K562 (cell line): ENCODE data around the gene SCARF2. TPM values are rescaled to one million over a fixed set of nuclear protein-coding genes. Genes with fewer than 3 reads are reported as not detected.

ENCODE experiments used
- BCLAF1 ChIP-seq, 2 experiments: fragments of 450-650 bp in 1 of 2; IDR thresholded peaks; 2 replicates each; pipeline ENCODE4 v1.6.1; 2011 to 2017; ENCODE audit warnings: low read depth in 2 of 2, antibody characterized with exemption in 1 of 2, borderline replicate concordance in 1 of 2, low read length in 1 of 2, mild to moderate bottlenecking in 1 of 2, mixed read lengths in 1 of 2; ENCODE audit not compliant: control insufficient read depth in 1 of 2
- CBX3 ChIP-seq, 2 experiments: IDR thresholded peaks; 1 replicate in 1 of 2; 2 replicates in 1 of 2; pipeline ENCODE4 v1.6.1; 2012; ENCODE audit warnings: inconsistent platforms in 2 of 2, low read length in 2 of 2, borderline replicate concordance in 1 of 2, control low read depth in 1 of 2
- CEBPG ChIP-seq, 3 experiments: fragments of 200-800 bp in 1 of 3; sonication (Bioruptor generic) in 1 of 3; sonication (generic) in 1 of 3; formaldehyde crosslinking in 1 of 3; IDR thresholded peaks in 2 of 3; conservative IDR thresholded peaks in 1 of 3; 2 replicates each; pipeline versions ENCODE4 v1.6.1 to v1.8.0; 2016 to 2022; ENCODE audit warnings: missing compliant biosample characterization in 2 of 3, missing genetic modification characterization in 2 of 3, mild to moderate bottlenecking in 1 of 3, missing genetic modification reagents in 1 of 3
- CHD4 ChIP-seq: fragments of 200-600 bp; sonication (generic); IDR thresholded peaks from 3 replicates; pipeline ENCODE4 v1.6.1; 2012; ENCODE audit warnings: low read depth, mild to moderate bottlenecking, mixed read lengths, low read length, inconsistent platforms; ENCODE audit not compliant: insufficient read depth, insufficient replicate concordance, poor library complexity, severe bottlenecking
- FIP1L1 ChIP-seq: fragments of 200-400 bp; formaldehyde crosslinking; IDR thresholded peaks from 2 replicates; pipeline ENCODE4 v1.6.1; 2018; ENCODE audit warnings: mild to moderate bottlenecking, low read depth, low read length; ENCODE audit not compliant: poor library complexity, severe bottlenecking
- NR4A1 ChIP-seq, 2 experiments: fragments of 250-450 bp in 1 of 2; fragments of 450-650 bp in 1 of 2; sonication (Bioruptor Pico) in 1 of 2; IDR thresholded peaks; 2 replicates each; pipeline versions ENCODE4 v1.4.0 to v1.6.1; 2016 to 2020; ENCODE audit warnings: mild to moderate bottlenecking in 2 of 2, missing compliant biosample characterization in 1 of 2, missing genetic modification characterization in 1 of 2, moderate library complexity in 1 of 2
- PHF20 ChIP-seq: fragments of 450-650 bp; IDR thresholded peaks from 2 replicates; pipeline ENCODE4 v1.6.1; 2018; ENCODE audit not compliant: partially characterized antibody
- PML ChIP-seq: IDR thresholded peaks from 2 replicates; pipeline ENCODE4 v1.6.1; 2012; ENCODE audit warnings: low read length, inconsistent platforms
- POLR2H ChIP-seq: IDR thresholded peaks from 2 replicates; pipeline ENCODE4 v1.6.1; 2016; ENCODE audit warnings: missing genetic modification characterization, low read depth, mild to moderate bottlenecking, control low read depth, missing compliant biosample characterization, moderate library complexity
- RBM15 ChIP-seq: fragments of 200-400 bp; formaldehyde crosslinking; IDR thresholded peaks from 2 replicates; pipeline ENCODE4 v1.6.1; 2018; ENCODE audit warnings: mild to moderate bottlenecking, low read length, moderate library complexity; ENCODE audit not compliant: insufficient read depth
- SAP30 ChIP-seq: fragments of 200-600 bp; sonication (generic); IDR thresholded peaks from 2 replicates; pipeline ENCODE4 v1.6.1; 2012; ENCODE audit warnings: borderline replicate concordance, low read depth, mild to moderate bottlenecking, moderate library complexity, low read length, control low read depth, inconsistent platforms; ENCODE audit not compliant: insufficient read depth, poor library complexity, severe bottlenecking
- ZNF347 ChIP-seq: fragments of 450-650 bp; formaldehyde crosslinking; IDR thresholded peaks from 2 replicates; pipeline ENCODE4 v1.4.0; 2020; ENCODE audit warnings: low read depth, mild to moderate bottlenecking, moderate library complexity
- ZNF592 ChIP-seq: fragments of 450-650 bp; IDR thresholded peaks from 2 replicates; pipeline ENCODE4 v1.6.1; 2017; ENCODE audit warnings: antibody characterized with exemption, mild to moderate bottlenecking
- polyA plus RNA-seq, 8 experiments: library from polyadenylated mRNA; depleted of rRNA in 4 of 8; stranded (reverse) in 5 of 8; unstranded in 3 of 8; fragments of >200 nt; fragmentation: Nextera tagmentation in 2 of 8; fragmentation: Illumina TruSeq in 1 of 8; extraction: Ambion mirVana in 2 of 8; extraction: Trizol in 1 of 8; gene quantifications; 2 replicates each; pipeline versions ENCODE4 v1.2.1 to v1.2.3, GENCODE V29; 2011 to 2014; ENCODE audit warnings: inconsistent platforms in 1 of 8, missing spikeins in 1 of 8
- total RNA-seq, 7 experiments: library from RNA; depleted of rRNA in 6 of 7; stranded (reverse); fragments of >200 nt in 6 of 7; fragmentation: Illumina TruSeq in 2 of 7; extraction: Trizol in 2 of 7; gene quantifications; 2 replicates each; pipeline versions ENCODE4 v1.2.1 to v1.2.3, GENCODE V29; 2011 to 2021; ENCODE audit warnings: low replicate concordance in 1 of 7
- TF ChIP-seq, protein P1 (sequence below): sonication (generic); formaldehyde crosslinking; IDR thresholded peaks from 2 replicates; pipeline ENCODE4 v1.9.0; 2022; ENCODE audit warnings: mild to moderate bottlenecking, missing genetic modification reagents
- TF ChIP-seq, protein P2 (sequence below): fragments of 450-650 bp; formaldehyde crosslinking; conservative IDR thresholded peaks from 2 replicates; pipeline ENCODE4 v1.4.0; 2022; ENCODE audit warnings: mild to moderate bottlenecking, missing genetic modification characterization

The SCARF2 gene
- total and polyA plus RNA-seq, 9 of the 15 experiments (the other 6 are each of a cell fraction or from before 2014, with no cell fraction given) = 0.06 to 0.32 (median 0.21) TPM; not detected in 5

GRCh38 chr22:20422271-20423007, 15.2 kb downstream of the SCARF2 start (continued):
- TF ChIP-seq POLR2H (tag) (no peak), ZNF592 (no peak), CHD4 (no peak), BCLAF1 (IDR thresholded peaks at IDR 0.05; ENCODE audit: borderline replicate concordance in 1 of 2, control insufficient read depth in 1 of 2, low read depth in 2 of 2, low read length in 1 of 2) (no peak), RBM15 (no peak), CEBPG (CRISPR knock-in tag; IDR thresholded peaks at IDR 0.05) (no peak), CEBPG (tag; conservative IDR thresholded peaks at IDR 0.05 in 1 of 2, IDR thresholded peaks at IDR 0.05 in 1 of 2) (no peak), FIP1L1 (no peak), PML (no peak), PHF20 (peak; percentile 39), SAP30 (no peak), NR4A1 (CRISPR knock-in tag; IDR thresholded peaks at IDR 0.05) (no peak), NR4A1 (tag; IDR thresholded peaks at IDR 0.05) (no peak), ZNF347 (CRISPR knock-in tag) (no peak), CBX3 (IDR thresholded peaks at IDR 0.05; ENCODE audit: borderline replicate concordance in 1 of 2, low read length in 2 of 2) (no peak)
- TF ChIP-seq, protein P1, sequence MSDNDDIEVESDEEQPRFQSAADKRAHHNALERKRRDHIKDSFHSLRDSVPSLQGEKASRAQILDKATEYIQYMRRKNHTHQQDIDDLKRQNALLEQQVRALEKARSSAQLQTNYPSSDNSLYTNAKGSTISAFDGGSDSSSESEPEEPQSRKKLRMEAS (CRISPR knock-in tag) = peak; percentile 38
- TF ChIP-seq, protein P2, sequence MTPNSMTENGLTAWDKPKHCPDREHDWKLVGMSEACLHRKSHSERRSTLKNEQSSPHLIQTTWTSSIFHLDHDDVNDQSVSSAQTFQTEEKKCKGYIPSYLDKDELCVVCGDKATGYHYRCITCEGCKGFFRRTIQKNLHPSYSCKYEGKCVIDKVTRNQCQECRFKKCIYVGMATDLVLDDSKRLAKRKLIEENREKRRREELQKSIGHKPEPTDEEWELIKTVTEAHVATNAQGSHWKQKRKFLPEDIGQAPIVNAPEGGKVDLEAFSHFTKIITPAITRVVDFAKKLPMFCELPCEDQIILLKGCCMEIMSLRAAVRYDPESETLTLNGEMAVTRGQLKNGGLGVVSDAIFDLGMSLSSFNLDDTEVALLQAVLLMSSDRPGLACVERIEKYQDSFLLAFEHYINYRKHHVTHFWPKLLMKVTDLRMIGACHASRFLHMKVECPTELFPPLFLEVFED (CRISPR knock-in tag) = peak; percentile 87
